Measurements from ENCODE around the gene GATC. TPM values are rescaled to one million over a fixed set of nuclear protein-coding genes. Genes with fewer than 3 reads are reported as not detected.

The GATC gene
- total and polyA plus RNA-seq, 2 donors (not counting 1 experiment from before 2014, with no cell fraction given): 15.0 to 26.0 TPM

- Histone ChIP-seq H3K9ac (ENCODE audit: low read length) (no peak overlapping the region), H3K4me2 (replicated peaks; ENCODE audit: low read depth, low read length, poor library complexity, severe bottlenecking) (no peak overlapping the region), H3K27ac (ENCODE audit: low read length in 2 of 2) (no peak overlapping the region), H3K4me3 (ENCODE audit: control extremely low read depth in 1 of 5, extremely low read depth in 1 of 5, insufficient read depth in 1 of 5, low read depth in 2 of 5, low read length in 4 of 5) (no peak overlapping the region), H3K4me1 (ENCODE audit: control insufficient read depth in 2 of 2, insufficient read depth in 2 of 2, low read length in 2 of 2) (no peaks in the 10 kb centered on the region), H2AFZ (ENCODE audit: insufficient read depth, low read depth, low read length, poor library complexity, severe bottlenecking) (no peak overlapping the region), H4K20me1 (ENCODE audit: control insufficient read depth, insufficient read depth, low read length, poor library complexity, severe bottlenecking) (no peaks in the 10 kb centered on the region), H3K27me3 (replicated peaks in 1 of 4; ENCODE audit: control extremely low read depth in 1 of 4, control insufficient read depth in 3 of 4, insufficient read depth in 4 of 4, low read length in 3 of 4) (peaks cover 0 to 3% (median 0%) of the 10 kb centered on the region in 4 experiments), H3K79me2 (ENCODE audit: control insufficient read depth, insufficient read depth, low read length) (no peaks in the 10 kb centered on the region), H3K9me3 (ENCODE audit: control extremely low read depth in 1 of 3, control insufficient read depth in 2 of 3, insufficient read depth in 1 of 3, low read length in 2 of 3) (peaks cover 0 to 6% (median 2%) of the 10 kb centered on the region in 3 donors), H3K36me3 (replicated peaks in 1 of 2; ENCODE audit: control extremely low read depth in 1 of 2, control insufficient read depth in 1 of 2, extremely low read depth in 1 of 2, insufficient read depth in 2 of 2, low read length in 1 of 2) (no peaks in the 10 kb centered on the region)
- no peak for TF ChIP-seq EZH2 (IDR thresholded peaks at IDR 0.05; ENCODE audit: borderline replicate concordance, insufficient read depth, low read depth, low read length, poor library complexity, severe bottlenecking)
- no peak for TF ChIP-seq CTCF (IDR thresholded peaks at IDR 0.05)
- Mint-ChIP-seq H3K27me3 (peaks cover 13% of the 10 kb centered on the region), H3K4me1 (no peaks in the 10 kb centered on the region), H3K9me3 (ENCODE audit: insufficient read depth) (no peaks in the 10 kb centered on the region), H3K4me3 (no peak overlapping the region), H3K27ac (no peak overlapping the region)
- ATAC-seq (ENCODE audit: low read depth): no peak
- intact Hi-C loops (cut with micrococcal nuclease): no loop called here
- ChIA-PET POLR2A (no interaction called here), CTCF (no interaction called here)
- DNase-seq: no peak
- WGBS (ENCODE audit: insufficient coverage): no CpG with 5 or more reads among the region's 3 CpGs
Measured at GRCh38 chr12:120425797-120426196, 20.4 kb upstream of the GATC start.

GRCh38 chr12:120428597-120429229 is 17.5 kb upstream of the GATC start:
- H4K20me1 ChIP-seq (ENCODE audit: control insufficient read depth, insufficient read depth, low read length, poor library complexity, severe bottlenecking): no peaks in the 10 kb centered on the region
- WGBS (ENCODE audit: insufficient coverage): 71% methylated on average over 6 of the region's 8 CpGs
- Mint-ChIP-seq H3K4me1 (no peaks in the 10 kb centered on the region), H3K9me3 (ENCODE audit: insufficient read depth) (no peaks in the 10 kb centered on the region), H3K27me3 (peaks cover 20% of the 10 kb centered on the region), H3K4me3 (no peak overlapping the region), H3K27ac (no peak overlapping the region)
- DNase-seq (no peak), ATAC-seq (ENCODE audit: low read depth) (no peak)
- intact Hi-C loops (cut with micrococcal nuclease): no loop called here
- H3K9ac ChIP-seq (ENCODE audit: low read length): no peak overlapping the region
- H3K36me3 ChIP-seq (replicated peaks in 1 of 2; ENCODE audit: control extremely low read depth in 1 of 2, control insufficient read depth in 1 of 2, extremely low read depth in 1 of 2, insufficient read depth in 2 of 2, low read length in 1 of 2): no peaks in the 10 kb centered on the region
- no peak overlapping the region for H3K27ac ChIP-seq (ENCODE audit: low read length in 2 of 2)
- no peaks in the 10 kb centered on the region for H3K4me1 ChIP-seq (ENCODE audit: control insufficient read depth in 2 of 2, insufficient read depth in 2 of 2, low read length in 2 of 2)
- TF ChIP-seq EZH2 (IDR thresholded peaks at IDR 0.05; ENCODE audit: borderline replicate concordance, insufficient read depth, low read depth, low read length, poor library complexity, severe bottlenecking) (no peak), CTCF (IDR thresholded peaks at IDR 0.05) (no peak)
- ChIA-PET POLR2A (interaction anchor here (0.6 to 0.8 kb wide), 3 partner anchors 11 to 244 kb away, joined by 3 to 4 read pairs (median 4); no protein-coding TSS in a partner anchor), CTCF (interaction anchor here (0.6 to 2.3 kb wide), 8 partner anchors 21 to 228 kb away, joined by 3 to 10 read pairs (median 4); partner anchors contain the start of gene RPLP0)
- no peak overlapping the region for H3K4me3 ChIP-seq (ENCODE audit: control extremely low read depth in 1 of 5, extremely low read depth in 1 of 5, insufficient read depth in 1 of 5, low read depth in 2 of 5, low read length in 4 of 5)
- peaks cover 0 to 8% (median 2%) of the 10 kb centered on the region in 3 donors for H3K9me3 ChIP-seq (ENCODE audit: control extremely low read depth in 1 of 3, control insufficient read depth in 2 of 3, insufficient read depth in 1 of 3, low read length in 2 of 3)
- H3K79me2 ChIP-seq (ENCODE audit: control insufficient read depth, insufficient read depth, low read length): no peaks in the 10 kb centered on the region
- H3K27me3 ChIP-seq (replicated peaks in 1 of 4; ENCODE audit: control extremely low read depth in 1 of 4, control insufficient read depth in 3 of 4, insufficient read depth in 4 of 4, low read length in 3 of 4): peaks cover 0 to 16% (median 3%) of the 10 kb centered on the region in 4 experiments
- H2AFZ ChIP-seq (ENCODE audit: insufficient read depth, low read depth, low read length, poor library complexity, severe bottlenecking): no peak overlapping the region
- H3K4me2 ChIP-seq (replicated peaks; ENCODE audit: low read depth, low read length, poor library complexity, severe bottlenecking): no peak overlapping the region
